GM18505 (cell line): Measurements from ENCODE around the gene MAP7.
"Not testable (repeated sequence)": the region's sequence is repeated elsewhere in the genome, so short reads cannot be mapped to it uniquely, and the experiment has no call there.

Experiments used
- ATAC-seq: cut with Tn5 transposase; IDR thresholded peaks from one replicate; pipeline ENCODE4 v1.9.1; 2021; ENCODE audit not compliant: unreplicated experiment
- POLR2A ChIP-seq: IDR thresholded peaks from 4 replicates; pipeline ENCODE4 v1.6.1; 2011; ENCODE audit warnings: borderline replicate concordance; ENCODE audit not compliant: insufficient read depth, insufficient read length; ENCODE audit errors: extremely low read depth

The MAP7 gene

DNA sequence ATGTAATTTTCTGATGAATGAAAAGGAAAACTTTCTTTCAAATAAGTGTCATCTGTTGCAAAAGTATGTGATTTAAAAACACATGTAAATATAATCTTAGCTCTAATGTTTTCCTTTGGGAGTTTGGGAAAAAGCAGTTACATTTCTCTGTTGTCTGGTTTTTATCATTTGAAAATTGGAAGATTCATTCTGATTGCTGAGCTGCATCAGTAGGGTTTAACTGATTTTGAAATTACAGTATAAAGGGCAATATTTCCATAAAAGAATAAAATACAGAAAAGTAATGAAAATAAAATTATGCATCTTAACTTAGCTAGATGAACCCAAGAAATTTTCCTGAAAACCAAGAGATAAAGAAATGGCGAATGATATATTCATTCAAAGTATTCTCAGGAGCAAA is 57.8 kb downstream of the MAP7 start:
- no peak for TF ChIP-seq POLR2A
- no peak for ATAC-seq

DNA sequence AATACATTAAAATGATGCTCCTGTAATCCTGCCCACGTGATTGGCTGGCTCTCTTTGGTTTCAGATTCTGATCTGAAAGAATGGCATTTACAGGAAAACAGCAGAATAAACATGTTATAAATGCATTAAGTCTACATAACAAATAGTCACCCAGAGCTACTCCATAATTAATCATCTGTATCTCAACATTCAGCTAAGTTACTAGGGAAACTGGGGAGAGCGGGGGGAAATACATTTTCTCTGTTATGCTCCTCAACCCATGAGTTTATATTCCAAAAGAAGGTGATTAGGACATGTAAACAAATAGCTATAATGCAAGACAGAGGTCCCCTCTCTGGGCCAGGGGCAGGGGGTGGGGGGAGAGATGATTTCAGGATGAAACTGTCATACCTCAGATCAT is 58.5 kb downstream of the MAP7 start:
- ATAC-seq = no peak

GRCh38 chr6:136491251-136491650 is 59.0 kb downstream of the MAP7 start:
- TF ChIP-seq POLR2A = no peak
- no peak for ATAC-seq

More for the DNA sequence above, 58.5 kb downstream of the MAP7 start:
- no peak for TF ChIP-seq POLR2A

GRCh38 chr6:136489689-136490033 is 60.6 kb downstream of the MAP7 start:
- not testable (repeated sequence) for ATAC-seq

DNA sequence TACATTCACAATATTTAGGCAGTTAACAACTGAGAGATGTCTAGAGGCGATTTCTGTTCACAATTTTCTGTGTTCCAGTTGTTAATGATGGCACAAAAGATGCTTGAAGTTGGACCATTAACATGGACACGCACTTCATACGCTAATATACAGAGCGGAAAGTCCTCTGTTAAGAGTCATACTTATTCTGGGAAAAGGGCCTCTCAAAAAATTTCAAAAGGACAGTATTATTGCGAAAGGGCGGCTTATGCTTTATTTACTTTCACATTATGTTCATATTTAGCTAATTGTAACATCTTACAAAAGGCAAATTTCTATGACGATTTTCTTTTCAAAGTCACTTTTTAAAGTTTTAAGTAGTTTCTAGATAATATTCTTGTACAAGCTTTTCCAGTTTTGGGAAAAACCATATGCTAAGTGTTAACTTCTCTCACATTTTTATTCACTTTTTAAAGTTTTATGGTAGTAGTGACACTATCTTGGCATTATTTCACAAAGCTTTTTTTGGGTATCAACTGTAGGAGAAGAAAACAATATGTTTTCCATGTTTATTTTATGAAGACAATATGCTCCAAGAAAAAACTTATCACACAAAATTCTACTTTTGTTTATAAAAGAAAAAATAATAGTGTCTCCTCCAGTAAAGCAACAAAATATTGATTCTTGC is 62.3 kb downstream of the MAP7 start:
- no peak for TF ChIP-seq POLR2A
- no peak for ATAC-seq

- TF ChIP-seq POLR2A = no peak
- no peak for ATAC-seq
These were observed 63.9 kb downstream of the MAP7 start for GRCh38 chr6:136486357-136486756.

DNA sequence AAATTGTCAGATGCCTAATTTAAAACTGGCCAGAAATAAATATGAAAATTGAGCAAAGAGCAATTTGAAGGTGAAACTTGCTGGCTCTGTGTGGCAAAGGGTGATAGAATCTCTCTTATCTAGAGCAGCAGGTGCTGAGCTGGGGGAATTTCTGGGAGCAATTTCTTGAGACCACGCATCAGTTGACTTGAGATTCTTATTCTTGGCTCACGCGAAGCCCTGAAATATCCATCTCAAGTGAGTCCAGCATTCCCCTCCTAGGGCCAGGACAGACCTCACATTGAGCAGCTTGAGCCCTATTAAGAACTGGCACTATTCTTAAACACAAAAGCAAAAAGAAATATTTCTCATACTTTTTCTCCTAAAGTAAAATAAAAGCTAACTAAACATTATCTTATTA is 66.3 kb downstream of the MAP7 start:
- TF ChIP-seq POLR2A = no peak
- ATAC-seq = no peak

DNA sequence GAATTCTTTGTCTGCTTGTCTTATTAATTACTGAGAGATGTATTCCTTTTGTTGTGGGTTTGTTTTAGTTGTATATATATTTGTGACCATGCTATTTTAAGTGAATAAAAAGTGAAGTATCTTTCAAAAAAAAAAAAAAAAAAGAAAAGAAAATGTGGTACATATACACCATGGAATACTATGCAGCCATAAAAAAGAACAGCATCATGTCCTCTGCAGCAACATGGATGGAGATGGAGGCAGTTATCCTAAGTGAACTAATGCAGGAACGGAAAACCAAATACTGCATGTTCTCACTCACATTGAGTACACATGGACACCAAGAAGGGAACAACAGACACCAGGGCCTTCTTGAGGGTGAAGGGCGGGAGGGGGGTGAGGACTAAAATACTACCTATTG is 67.2 kb downstream of the MAP7 start:
- ATAC-seq = not testable (repeated sequence)

GRCh38 chr6:136477548-136477947 is 72.7 kb downstream of the MAP7 start:
- TF ChIP-seq POLR2A = no peak
- ATAC-seq = no peak

DNA sequence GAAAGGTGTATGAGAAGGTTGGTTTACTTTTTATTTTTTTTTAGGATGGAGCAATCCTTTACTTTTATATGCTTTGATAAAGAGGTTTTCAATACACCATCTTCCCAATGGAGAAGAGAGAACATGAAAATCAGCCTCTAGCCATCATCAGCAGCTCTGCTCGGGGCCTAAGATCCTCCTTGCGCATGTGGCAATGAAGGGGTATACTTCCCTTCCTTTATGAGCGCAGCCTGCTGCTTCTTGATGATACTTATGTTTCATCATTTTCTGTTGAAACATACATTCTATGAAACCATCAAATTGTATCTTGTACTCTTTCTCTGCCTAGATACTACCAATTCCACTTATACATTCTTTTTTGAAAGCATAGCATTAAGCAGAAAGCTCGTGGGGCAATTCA is 74.5 kb downstream of the MAP7 start:
- no peak for ATAC-seq
- TF ChIP-seq POLR2A = no peak

- ATAC-seq = no peak
- TF ChIP-seq POLR2A = no peak
These were observed 76.0 kb downstream of the MAP7 start for GRCh38 chr6:136474241-136474640.

- no peak for TF ChIP-seq POLR2A
- no peak for ATAC-seq
These were observed 78.3 kb downstream of the MAP7 start for GRCh38 chr6:136471922-136472321.

DNA sequence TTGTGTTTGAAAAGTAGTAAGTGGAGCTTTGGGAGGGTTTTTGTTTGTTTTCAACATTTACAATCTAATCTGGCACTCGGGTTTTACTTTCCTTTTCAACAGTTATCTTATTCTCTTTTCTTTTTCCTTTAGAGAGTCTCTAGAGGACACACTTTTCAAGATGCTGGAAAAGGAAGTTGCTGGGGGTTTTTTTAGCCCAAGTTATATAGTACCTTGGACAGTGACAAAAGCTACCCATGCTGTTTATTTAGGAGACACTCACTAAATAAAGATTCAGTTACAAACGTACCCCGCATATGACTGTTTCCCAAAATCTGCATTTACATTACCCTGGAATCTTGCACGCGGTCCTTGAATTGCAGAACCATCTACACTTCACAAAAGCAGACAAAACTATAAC is 78.8 kb downstream of the MAP7 start:
- no peak for ATAC-seq
- no peak for TF ChIP-seq POLR2A

DNA sequence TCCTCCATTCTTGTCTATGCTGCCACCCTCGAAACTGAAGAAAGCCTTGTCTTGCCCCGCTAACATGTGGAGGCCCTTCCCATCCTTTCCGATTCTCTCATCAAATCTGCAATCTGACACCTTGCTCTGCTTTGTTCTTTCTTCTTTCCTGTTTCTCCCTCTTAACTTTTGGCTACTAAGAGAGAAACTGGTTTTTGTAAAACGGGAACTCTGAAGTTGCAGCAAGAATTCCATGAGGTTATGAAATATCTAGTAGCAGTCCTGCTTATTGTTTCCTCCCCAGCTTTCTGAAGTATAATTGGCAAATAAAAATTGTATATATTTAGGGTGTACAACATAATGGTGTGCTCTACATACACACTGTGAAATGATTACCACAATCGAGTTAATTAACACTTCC is 80.2 kb downstream of the MAP7 start:
- no peak for TF ChIP-seq POLR2A

GRCh38 chr6:136469154-136469553 is 81.1 kb downstream of the MAP7 start:
- ATAC-seq = no peak
- TF ChIP-seq POLR2A = no peak

More for the DNA sequence above, 80.2 kb downstream of the MAP7 start:
- no peak for ATAC-seq
